Measurements from ENCODE around the gene BRMS1.

Gene BRMS1

DNA sequence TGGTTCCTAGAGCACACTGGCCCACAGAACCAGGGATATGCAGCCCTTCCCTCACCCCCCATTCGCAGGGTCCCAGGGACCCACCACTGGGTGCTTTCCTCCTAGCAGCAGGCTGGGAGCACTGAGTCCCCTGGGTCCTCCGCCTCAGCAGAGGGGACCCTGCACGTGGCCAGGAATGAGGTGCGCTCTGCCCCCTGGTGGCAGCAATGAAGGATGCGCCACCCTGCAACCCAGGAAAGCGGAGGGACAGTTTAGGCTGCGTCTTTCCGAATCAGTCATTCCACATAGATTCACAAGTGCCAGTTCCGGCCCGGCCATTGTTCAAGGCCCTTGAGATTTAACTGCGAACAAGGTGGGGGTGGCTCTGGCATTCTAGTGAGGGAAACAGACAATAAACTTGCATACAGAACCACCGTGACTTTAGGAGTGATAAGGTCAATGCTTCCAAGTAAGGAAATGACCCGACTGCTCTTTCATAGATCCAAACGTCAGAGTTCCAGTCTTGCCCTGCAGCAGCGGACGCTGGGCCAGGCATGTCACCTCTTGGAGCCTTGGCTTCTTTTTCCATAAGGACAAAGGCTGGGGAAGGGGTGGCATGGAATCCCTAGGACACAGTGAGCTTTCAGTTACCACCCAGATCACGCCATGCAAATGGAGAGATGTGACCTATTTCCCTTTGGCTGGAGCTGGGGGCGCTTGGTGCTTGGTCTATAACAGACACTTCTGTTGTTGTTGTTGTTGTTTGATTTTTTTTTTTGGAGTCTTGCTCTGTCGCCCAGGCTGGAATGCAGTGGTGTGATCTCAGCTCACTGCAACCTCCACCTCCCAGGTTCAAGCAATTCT lies 16.4 kb downstream of the BRMS1 start:
- H3K18ac ChIP-seq (ENCODE audit: low read length) = no peak overlapping the region
- no peak overlapping the region for H2BK5ac ChIP-seq (ENCODE audit: low read depth, low read length, poor library complexity)
- H4K12ac ChIP-seq (ENCODE audit: low read depth, low read length) = no peak overlapping the region
- H3K27ac ChIP-seq (ENCODE audit: low read depth, low read length) = no peak overlapping the region
- H2AK5ac ChIP-seq (ENCODE audit: low read length) = no peak overlapping the region
- no peaks in the 10 kb centered on the region for H3K27me3 ChIP-seq (ENCODE audit: insufficient read depth, low read length)
- peak overlapping the region; percentile 32 for H3K4me2 ChIP-seq (ENCODE audit: low read length)
- H3K4me3 ChIP-seq (ENCODE audit: low read depth, low read length) = no peak overlapping the region
- H3K79me1 ChIP-seq (ENCODE audit: low read length) = peaks cover 23% of the 10 kb centered on the region
- H3K4me1 ChIP-seq (ENCODE audit: control insufficient read depth in 1 of 2, insufficient read depth in 2 of 2, low read length in 2 of 2) = peaks cover 40 to 42% of the 10 kb centered on the region in 2 experiments
- no peak overlapping the region for H2BK120ac ChIP-seq (ENCODE audit: insufficient read depth, low read length, poor library complexity)
- H2AFZ ChIP-seq (ENCODE audit: insufficient read depth, low read length, poor library complexity) = peak overlapping the region; percentile 24
- H3K14ac ChIP-seq (ENCODE audit: low read length) = no peak overlapping the region
- H3K79me2 ChIP-seq (ENCODE audit: control insufficient read depth, insufficient read depth, low read length, poor library complexity) = peaks cover 2% of the 10 kb centered on the region
- peaks cover 0 to 11% of the 10 kb centered on the region in 2 experiments for H3K36me3 ChIP-seq (ENCODE audit: control insufficient read depth in 1 of 2, insufficient read depth in 2 of 2, low read length in 2 of 2)
- peak overlapping the region; percentile 31 for H4K8ac ChIP-seq (ENCODE audit: low read depth, low read length)
- WGBS (ENCODE audit: extremely low coverage, insufficient coverage, insufficient read length) = no CpG with 5 or more reads among the region's 19 CpGs
- H3K4ac ChIP-seq (ENCODE audit: low read depth, low read length) = no peak overlapping the region
- peaks cover 4% of the 10 kb centered on the region for H3K9me3 ChIP-seq (ENCODE audit: insufficient read depth, low read depth, low read length)
- peak; percentile 40 to 76 for DNase-seq
- no peak overlapping the region for H2BK12ac ChIP-seq (ENCODE audit: low read length)
- peak overlapping the region; percentile 92 for H4K91ac ChIP-seq (ENCODE audit: low read depth, low read length)
- no peak overlapping the region for H3K9ac ChIP-seq (ENCODE audit: low read length)
- no peak overlapping the region for H3K23ac ChIP-seq (ENCODE audit: low read length)

DNA sequence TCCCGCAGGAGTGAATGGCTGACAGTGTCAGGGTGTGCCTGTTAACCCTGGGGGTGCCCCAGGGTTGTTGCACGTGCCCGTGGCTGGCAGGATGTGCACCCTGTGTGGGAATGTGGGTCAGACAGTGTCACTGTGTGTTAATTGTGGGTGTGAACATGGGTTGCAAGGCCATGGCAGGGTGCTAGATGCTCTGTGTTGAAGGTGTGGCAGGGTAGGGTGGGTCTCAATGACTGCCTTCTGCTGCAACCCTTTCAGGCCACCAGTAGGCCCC lies 16.9 kb downstream of the BRMS1 start:
- no peak overlapping the region for H3K4me2 ChIP-seq (ENCODE audit: low read length)
- H3K4me3 ChIP-seq (ENCODE audit: low read depth, low read length) = no peak overlapping the region
- H4K8ac ChIP-seq (ENCODE audit: low read depth, low read length) = no peak overlapping the region
- peak overlapping the region; percentile 53 for H2BK12ac ChIP-seq (ENCODE audit: low read length)
- peaks cover 2% of the 10 kb centered on the region for H3K79me2 ChIP-seq (ENCODE audit: control insufficient read depth, insufficient read depth, low read length, poor library complexity)
- H4K91ac ChIP-seq (ENCODE audit: low read depth, low read length) = peak overlapping the region; percentile 92
- no peak overlapping the region for H2BK120ac ChIP-seq (ENCODE audit: insufficient read depth, low read length, poor library complexity)
- H3K27me3 ChIP-seq (ENCODE audit: insufficient read depth, low read length) = no peaks in the 10 kb centered on the region
- no peak overlapping the region for H3K23ac ChIP-seq (ENCODE audit: low read length)
- no peak for DNase-seq
- no peak overlapping the region for H3K9ac ChIP-seq (ENCODE audit: low read length)
- no peak overlapping the region for H3K14ac ChIP-seq (ENCODE audit: low read length)
- H3K4ac ChIP-seq (ENCODE audit: low read depth, low read length) = no peak overlapping the region
- H3K4me1 ChIP-seq (ENCODE audit: control insufficient read depth in 1 of 2, insufficient read depth in 2 of 2, low read length in 2 of 2) = peaks cover 42 to 44% of the 10 kb centered on the region in 2 experiments
- peak overlapping the region; percentile 2 for H2AK5ac ChIP-seq (ENCODE audit: low read length)
- WGBS (ENCODE audit: extremely low coverage, insufficient coverage, insufficient read length) = no CpG with 5 or more reads among the region's 3 CpGs
- no peak overlapping the region for H3K18ac ChIP-seq (ENCODE audit: low read length)
- H3K79me1 ChIP-seq (ENCODE audit: low read length) = peaks cover 23% of the 10 kb centered on the region
- H4K12ac ChIP-seq (ENCODE audit: low read depth, low read length) = no peak overlapping the region
- no peak overlapping the region for H2BK5ac ChIP-seq (ENCODE audit: low read depth, low read length, poor library complexity)
- H2AFZ ChIP-seq (ENCODE audit: insufficient read depth, low read length, poor library complexity) = no peak overlapping the region
- peaks cover 0 to 7% of the 10 kb centered on the region in 2 experiments for H3K36me3 ChIP-seq (ENCODE audit: control insufficient read depth in 1 of 2, insufficient read depth in 2 of 2, low read length in 2 of 2)
- H3K27ac ChIP-seq (ENCODE audit: low read depth, low read length) = no peak overlapping the region
- H3K9me3 ChIP-seq (ENCODE audit: insufficient read depth, low read depth, low read length) = peaks cover 4% of the 10 kb centered on the region

DNA sequence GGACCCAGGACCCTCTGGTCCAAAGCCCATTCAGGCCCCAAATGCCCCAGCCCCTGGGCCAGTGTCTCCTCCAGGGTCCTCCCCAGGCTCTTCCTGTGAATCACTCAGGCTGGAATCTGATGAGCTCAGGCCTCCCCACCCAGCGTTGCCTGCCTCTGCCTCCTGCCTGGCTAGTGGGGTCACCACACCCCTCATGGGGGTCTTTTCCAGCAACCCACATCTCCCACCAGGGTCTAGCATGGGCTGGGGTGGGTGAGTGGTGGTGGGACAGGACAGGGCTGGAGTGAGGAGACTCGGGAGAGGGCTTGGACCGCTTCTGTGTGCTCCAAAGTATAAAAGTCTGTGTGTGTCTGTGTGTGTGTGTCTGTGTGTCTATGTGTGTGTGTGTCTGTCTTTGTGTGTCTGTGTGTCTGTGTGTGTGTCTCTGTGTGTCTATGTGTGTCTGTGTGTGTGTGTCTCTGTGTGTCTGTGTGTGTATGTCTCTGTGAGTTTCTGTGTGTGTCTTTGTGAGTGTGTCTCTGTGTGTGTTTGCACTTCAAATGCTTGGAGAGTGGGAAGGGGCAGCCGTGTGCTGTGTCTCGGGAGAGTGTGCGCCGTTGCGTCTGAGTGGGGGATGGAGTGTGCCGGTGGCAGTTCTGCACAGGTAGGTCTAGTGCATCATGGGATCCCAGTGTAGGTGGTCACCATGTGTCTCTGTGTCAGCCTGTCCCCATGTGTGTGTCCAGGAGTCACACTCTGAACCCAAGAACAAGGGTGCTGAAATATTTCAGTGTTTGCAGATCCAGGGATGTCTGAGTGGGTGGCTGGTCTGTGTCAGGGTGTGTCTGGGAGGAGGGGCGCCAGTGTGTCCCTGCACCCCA lies 17.5 kb downstream of the BRMS1 start:
- H2AK5ac ChIP-seq (ENCODE audit: low read length) = peak overlapping the region; percentile 55
- peak overlapping the region; percentile 63 for H3K18ac ChIP-seq (ENCODE audit: low read length)
- H2BK5ac ChIP-seq (ENCODE audit: low read depth, low read length, poor library complexity) = peak overlapping the region; percentile 1
- peaks cover 4% of the 10 kb centered on the region for H3K9me3 ChIP-seq (ENCODE audit: insufficient read depth, low read depth, low read length)
- peak overlapping the region; percentile 61 for H3K4ac ChIP-seq (ENCODE audit: low read depth, low read length)
- no peak for DNase-seq
- peak overlapping the region; percentile 37 for H4K8ac ChIP-seq (ENCODE audit: low read depth, low read length)
- peak overlapping the region; percentile 92 for H4K91ac ChIP-seq (ENCODE audit: low read depth, low read length)
- peaks cover 2% of the 10 kb centered on the region for H3K79me2 ChIP-seq (ENCODE audit: control insufficient read depth, insufficient read depth, low read length, poor library complexity)
- no peak overlapping the region for H3K23ac ChIP-seq (ENCODE audit: low read length)
- H3K79me1 ChIP-seq (ENCODE audit: low read length) = peaks cover 23% of the 10 kb centered on the region
- peaks cover 0 to 3% of the 10 kb centered on the region in 2 experiments for H3K36me3 ChIP-seq (ENCODE audit: control insufficient read depth in 1 of 2, insufficient read depth in 2 of 2, low read length in 2 of 2)
- H3K27me3 ChIP-seq (ENCODE audit: insufficient read depth, low read length) = no peaks in the 10 kb centered on the region
- no peak overlapping the region for H2AFZ ChIP-seq (ENCODE audit: insufficient read depth, low read length, poor library complexity)
- H4K12ac ChIP-seq (ENCODE audit: low read depth, low read length) = no peak overlapping the region
- H3K4me3 ChIP-seq (ENCODE audit: low read depth, low read length) = no peak overlapping the region
- peak overlapping the region; percentile 29 for H3K14ac ChIP-seq (ENCODE audit: low read length)
- no CpG with 5 or more reads among the region's 10 CpGs for WGBS (ENCODE audit: extremely low coverage, insufficient coverage, insufficient read length)
- peak overlapping the region; percentile 54 for H3K27ac ChIP-seq (ENCODE audit: low read depth, low read length)
- no peak overlapping the region for H3K9ac ChIP-seq (ENCODE audit: low read length)
- peak overlapping the region; percentile 65 for H2BK120ac ChIP-seq (ENCODE audit: insufficient read depth, low read length, poor library complexity)
- peaks cover 43 to 49% of the 10 kb centered on the region in 2 experiments for H3K4me1 ChIP-seq (ENCODE audit: control insufficient read depth in 1 of 2, insufficient read depth in 2 of 2, low read length in 2 of 2)
- peak overlapping the region; percentile 58 for H2BK12ac ChIP-seq (ENCODE audit: low read length)
- H3K4me2 ChIP-seq (ENCODE audit: low read length) = no peak overlapping the region

DNA sequence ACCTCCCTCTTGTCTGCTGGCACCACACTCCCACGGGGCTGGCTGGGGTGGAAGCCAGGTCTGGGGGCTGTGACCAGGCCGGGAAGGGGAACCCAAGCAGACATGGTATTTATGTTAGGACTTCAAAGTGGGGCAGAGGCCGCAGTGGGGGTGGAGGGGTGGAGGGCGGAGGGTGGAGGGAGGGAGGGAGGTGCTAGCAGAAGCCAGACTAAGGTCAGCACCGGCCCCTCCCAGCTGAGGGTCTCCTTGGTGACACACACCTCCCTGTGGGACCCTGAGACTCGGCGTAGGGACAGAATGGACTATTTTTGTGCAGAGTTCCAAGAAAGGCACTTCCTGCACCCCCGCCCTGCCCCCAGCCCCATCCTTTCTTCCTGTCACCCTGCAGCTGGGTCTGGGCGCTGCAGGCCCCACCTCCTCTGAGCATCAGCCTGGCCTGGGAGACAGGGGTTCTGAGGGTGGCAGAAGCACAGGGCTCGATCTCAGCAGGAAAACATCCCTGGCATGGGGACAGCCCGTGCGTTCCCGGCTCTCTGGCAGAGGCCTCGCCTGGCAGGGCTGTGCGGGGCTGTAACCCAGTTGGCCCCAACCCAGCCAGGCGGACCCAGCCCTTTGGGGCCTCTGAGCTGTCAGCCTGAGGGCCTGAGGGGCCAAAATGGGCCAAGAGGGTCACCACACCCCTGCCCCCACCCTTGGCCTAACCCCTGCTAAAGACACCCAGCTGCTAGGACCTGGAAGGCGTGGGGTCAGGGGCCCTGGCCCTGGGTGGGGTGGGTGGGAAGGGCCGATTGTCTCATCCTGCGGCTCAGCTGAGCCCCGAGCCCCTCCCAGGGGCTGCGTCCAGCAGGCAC lies 18.4 kb downstream of the BRMS1 start:
- H3K4me3 ChIP-seq (ENCODE audit: low read depth, low read length) = no peak overlapping the region
- no peak for DNase-seq
- H3K14ac ChIP-seq (ENCODE audit: low read length) = peak overlapping the region; percentile 47
- peak overlapping the region; percentile 75 for H2BK120ac ChIP-seq (ENCODE audit: insufficient read depth, low read length, poor library complexity)
- peak overlapping the region; percentile 54 for H3K27ac ChIP-seq (ENCODE audit: low read depth, low read length)
- peak overlapping the region; percentile 18 for H2BK5ac ChIP-seq (ENCODE audit: low read depth, low read length, poor library complexity)
- no peak overlapping the region for H3K23ac ChIP-seq (ENCODE audit: low read length)
- H4K8ac ChIP-seq (ENCODE audit: low read depth, low read length) = peak overlapping the region; percentile 55
- no peak overlapping the region for H2AFZ ChIP-seq (ENCODE audit: insufficient read depth, low read length, poor library complexity)
- peak overlapping the region; percentile 92 for H4K91ac ChIP-seq (ENCODE audit: low read depth, low read length)
- H2AK5ac ChIP-seq (ENCODE audit: low read length) = peak overlapping the region; percentile 83
- no peaks in the 10 kb centered on the region for H3K36me3 ChIP-seq (ENCODE audit: control insufficient read depth in 1 of 2, insufficient read depth in 2 of 2, low read length in 2 of 2)
- peaks cover 43 to 49% of the 10 kb centered on the region in 2 experiments for H3K4me1 ChIP-seq (ENCODE audit: control insufficient read depth in 1 of 2, insufficient read depth in 2 of 2, low read length in 2 of 2)
- peak overlapping the region; percentile 41 for H3K4ac ChIP-seq (ENCODE audit: low read depth, low read length)
- peak overlapping the region; percentile 53 for H2BK12ac ChIP-seq (ENCODE audit: low read length)
- peaks cover 2% of the 10 kb centered on the region for H3K79me2 ChIP-seq (ENCODE audit: control insufficient read depth, insufficient read depth, low read length, poor library complexity)
- no peak overlapping the region for H3K4me2 ChIP-seq (ENCODE audit: low read length)
- no peak overlapping the region for H4K12ac ChIP-seq (ENCODE audit: low read depth, low read length)
- peaks cover 4% of the 10 kb centered on the region for H3K9me3 ChIP-seq (ENCODE audit: insufficient read depth, low read depth, low read length)
- H3K79me1 ChIP-seq (ENCODE audit: low read length) = peaks cover 23% of the 10 kb centered on the region
- WGBS (ENCODE audit: extremely low coverage, insufficient coverage, insufficient read length) = no CpG with 5 or more reads among the region's 21 CpGs
- H3K27me3 ChIP-seq (ENCODE audit: insufficient read depth, low read length) = no peaks in the 10 kb centered on the region
- no peak overlapping the region for H3K9ac ChIP-seq (ENCODE audit: low read length)
- H3K18ac ChIP-seq (ENCODE audit: low read length) = peak overlapping the region; percentile 42

Data from trophoblast cell (in vitro differentiated cells and primary cell).